Endothelial cell of hepatic sinusoid (primary cell): ENCODE data around the gene ZBTB20.
"Not testable (repeated sequence)": the region's sequence is repeated elsewhere in the genome, so short reads cannot be mapped to it uniquely, and the experiment has no call there.

Experiments used
- in situ Hi-C: cut with HindIII; loops from 2 replicates; pipeline ENCODE4 v1.10.0; 2017; ENCODE audit warnings: low sequenced_read_pairs

Gene ZBTB20

DNA sequence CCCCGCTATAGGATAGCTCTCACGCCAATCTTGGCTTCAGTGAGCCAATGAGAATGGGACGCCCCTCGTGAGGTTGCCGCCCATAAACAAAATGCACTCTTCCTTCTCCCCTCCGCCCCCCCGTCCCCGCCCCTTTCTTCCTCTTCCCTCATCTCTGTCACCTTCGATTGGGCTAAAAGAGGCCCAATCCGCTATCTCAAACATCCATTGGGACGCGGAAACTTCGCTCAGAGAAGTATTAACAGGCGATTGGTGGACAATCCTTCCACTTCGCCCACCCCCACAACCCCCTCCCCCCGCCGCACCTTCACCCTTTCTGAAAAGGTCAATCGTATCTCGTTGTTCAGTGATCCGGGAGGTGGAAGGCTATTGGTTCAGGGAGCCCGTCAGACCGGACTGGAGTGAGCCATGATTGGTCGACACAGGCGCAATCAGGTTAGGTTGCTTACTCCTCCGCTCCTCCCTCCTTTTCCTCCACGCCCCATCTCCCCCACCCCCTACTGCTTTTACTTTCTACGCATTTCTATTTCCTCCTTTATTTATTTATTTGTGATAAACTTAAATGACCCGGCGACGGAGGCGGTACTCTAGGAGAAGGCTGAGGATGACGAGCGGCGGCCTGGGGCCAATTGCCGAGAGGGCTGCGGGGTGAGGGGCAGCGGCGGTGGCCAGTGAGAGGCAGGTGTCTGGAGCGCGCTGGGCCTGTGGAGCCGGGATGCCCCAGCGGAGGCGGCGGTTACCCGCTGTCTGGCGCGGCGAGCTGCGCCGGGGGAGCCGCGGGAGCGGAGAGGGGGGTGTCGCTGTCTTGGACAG is 447 bp upstream of the ZBTB20 start:
- in situ Hi-C loops = no loop called here

DNA sequence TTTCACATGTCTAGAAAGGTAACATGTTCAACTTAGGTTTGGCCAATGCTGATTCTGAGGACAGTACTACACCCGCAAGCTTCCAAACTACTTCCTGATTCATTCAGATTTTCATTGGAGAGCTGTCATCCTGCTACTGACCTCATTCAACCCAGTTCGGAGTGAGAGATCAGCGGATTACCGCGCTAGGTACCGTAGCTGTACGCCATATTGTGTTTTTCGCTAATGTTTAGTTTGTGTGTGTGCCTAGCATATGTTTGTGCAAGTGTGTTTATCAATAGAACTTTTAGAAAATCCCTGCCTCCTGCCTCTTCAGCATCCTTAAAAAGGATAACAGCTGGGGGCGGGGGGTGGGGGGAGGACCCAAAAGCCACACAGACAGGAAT is 1.1 kb downstream of the ZBTB20 start:
- in situ Hi-C loops = no loop called here

DNA sequence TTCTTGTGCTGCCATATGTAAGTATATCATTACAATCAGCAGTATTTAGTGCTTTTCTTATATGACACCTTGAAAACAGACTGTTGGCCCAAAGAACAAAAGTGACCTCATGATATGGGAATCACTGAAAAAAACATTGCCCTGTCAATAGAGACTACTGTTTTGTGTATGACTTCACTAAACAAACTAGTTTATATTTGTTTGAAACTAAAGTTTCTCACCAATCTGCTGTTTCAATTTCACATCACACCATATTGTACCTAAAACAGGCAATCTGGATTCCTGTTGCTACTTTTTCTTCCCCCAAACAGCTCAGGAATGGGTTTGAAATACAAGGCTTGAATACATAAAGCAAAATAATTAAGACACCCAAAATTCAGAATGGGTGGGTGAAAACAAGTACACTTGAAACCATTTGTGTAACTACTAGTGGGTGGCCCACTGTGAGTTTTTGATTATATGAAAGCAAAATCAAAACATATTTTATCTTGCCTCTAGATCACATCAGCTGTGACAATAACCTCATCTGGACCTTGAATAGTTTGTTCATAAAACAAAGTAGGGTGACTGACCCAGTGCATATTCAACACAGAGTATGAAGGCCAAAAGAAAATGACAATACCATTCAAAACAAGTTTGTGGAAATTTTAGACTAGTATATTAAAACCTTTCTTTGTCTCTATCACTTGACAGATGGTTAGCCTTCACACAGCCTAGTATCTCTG is 5.9 kb downstream of the ZBTB20 start:
- in situ Hi-C loops = no loop called here

DNA sequence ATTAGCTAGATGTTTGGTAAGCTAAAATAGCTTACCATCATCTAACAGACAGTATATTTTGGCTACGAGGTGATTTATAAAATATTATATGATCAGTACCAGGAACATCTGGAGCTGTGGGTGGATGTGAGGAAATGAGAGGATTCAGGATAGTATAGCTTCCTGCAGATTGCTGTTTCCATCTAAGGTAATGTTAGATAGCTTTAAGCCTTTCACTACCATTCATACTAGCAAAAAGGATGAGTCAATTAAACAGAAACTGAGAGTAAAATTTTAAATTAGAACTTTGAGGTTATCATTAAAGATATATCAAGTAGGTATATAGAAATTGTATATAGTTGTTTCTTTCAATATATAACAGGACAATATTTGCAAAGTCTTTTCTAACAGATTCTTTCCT is 8.0 kb downstream of the ZBTB20 start:
- in situ Hi-C loops = no loop called here

DNA sequence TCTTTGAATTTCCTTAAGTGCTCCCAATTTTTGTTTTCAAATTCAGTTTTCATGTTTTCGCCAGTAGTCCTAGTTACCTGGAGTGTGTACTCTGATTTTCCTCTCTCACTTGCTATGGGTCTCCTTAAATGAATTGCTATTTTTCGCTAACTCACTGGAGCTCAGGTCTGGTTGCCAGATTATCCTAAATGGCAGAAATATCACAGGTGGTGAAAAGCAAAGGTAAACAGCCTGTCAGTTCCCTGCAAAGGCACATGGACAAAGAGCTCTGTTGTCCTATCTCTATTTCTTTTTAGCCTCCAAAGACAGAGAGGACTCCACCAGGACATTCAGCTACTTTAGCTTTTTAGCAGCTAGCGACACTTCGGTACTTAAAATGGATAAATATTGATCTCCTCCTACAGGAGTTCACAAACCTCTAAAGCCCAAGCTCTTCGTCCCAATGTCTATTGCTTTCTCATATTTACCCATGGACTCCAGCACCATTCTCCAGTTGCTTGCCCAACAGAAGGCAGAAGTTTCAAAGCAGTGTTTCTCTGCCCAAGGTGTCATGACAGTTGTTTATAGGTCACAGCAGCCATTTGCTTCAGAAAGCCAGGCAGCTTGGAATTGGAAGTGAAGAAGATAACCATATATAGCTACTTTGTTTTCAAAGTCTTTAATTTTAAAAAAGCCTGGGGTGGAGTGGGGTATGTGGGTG is 12.3 kb downstream of the ZBTB20 start:
- in situ Hi-C loops = no loop called here

DNA sequence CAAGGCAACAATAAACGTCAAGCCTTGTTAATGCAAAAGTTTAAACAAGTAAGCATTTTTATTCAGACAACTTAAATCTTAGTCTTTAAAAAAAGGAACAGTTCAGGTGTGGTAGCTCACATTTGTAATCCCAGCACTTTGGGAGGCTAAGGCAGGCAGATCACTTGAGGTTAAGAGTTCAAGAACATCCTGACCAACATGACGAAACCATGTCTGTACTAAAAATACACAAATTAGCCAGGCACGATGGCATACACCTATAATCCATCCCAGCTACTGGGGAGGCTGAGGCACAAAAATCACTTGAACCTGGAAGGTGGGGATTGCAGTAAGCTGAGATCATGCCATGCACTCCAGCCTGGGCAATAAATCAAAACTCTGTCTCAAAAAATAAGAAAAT is 19.9 kb downstream of the ZBTB20 start:
- in situ Hi-C loops = no loop called here

DNA sequence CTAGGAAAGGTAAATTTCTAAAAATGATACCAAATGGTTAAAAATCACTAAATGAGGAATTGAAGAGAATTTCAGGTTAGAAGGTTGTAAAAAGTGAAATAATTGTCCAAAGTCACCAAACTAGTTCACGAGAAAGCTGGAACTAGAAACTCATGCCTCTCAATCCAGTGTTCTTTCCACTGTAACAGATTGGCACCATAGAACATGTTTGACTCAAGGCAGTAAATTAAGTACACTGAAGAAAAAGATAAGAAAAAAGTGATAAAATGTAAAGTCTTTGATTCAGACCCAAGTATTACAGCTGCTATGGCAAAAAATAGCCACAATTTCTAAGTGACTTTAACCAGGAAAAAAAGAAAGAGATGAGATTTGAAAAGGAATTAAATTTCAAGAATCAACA is 26.5 kb downstream of the ZBTB20 start:
- in situ Hi-C loops = no loop called here

DNA sequence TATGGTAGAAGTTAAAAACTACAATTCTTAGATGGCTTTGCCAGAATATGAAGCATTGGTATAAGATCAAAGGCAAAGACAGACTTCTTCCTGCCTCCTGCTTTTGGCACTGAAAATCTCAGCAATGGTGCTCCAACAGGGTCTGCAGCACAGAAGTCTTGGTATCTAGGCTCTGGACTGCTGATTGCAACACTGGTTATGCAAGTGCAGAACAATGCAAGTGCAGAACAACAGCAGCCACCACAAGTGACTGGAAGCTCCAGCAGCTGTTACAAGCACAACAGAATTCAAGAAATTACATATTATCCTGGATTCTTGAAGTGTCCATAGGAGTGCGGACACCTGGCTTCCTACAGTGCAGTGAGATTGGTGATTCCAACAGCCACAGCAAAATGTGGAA is 33.7 kb downstream of the ZBTB20 start:
- in situ Hi-C loops = no loop called here

DNA sequence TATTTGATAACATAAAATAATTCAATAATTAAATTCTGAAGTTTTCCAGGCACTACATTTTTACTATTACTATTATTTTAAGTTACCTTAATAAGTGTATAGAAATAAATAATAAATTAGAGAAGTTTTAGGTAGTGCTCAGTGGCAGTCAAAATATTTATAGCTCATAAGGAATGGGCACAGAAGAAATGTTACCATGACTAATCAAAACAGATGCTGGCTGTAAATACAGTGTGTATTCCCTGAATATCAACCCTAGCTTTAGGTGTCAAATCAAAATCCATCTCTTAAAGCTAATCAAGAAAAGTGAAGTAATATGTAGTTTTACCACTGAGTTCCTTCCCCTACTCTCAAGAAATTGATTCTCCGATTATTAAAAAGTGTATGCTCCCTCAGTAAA is 35.5 kb downstream of the ZBTB20 start:
- in situ Hi-C loops = no loop called here

DNA sequence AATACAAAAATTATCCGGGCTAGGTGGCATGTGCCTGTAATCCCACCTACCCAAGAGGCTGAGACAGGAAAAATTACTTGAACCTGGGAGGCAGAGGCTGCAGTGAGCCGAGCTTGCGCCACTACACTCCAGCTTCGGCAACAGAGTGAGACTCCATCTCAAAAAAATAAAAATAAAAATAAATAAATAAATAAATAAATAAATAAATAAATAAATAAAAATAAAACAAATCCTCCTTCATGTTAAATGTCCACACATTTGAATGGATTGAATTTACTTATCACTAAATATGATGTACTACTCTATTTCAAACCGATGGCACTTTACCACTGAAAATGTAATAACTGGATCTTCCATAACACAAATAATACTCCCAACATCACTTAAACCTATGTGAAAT is 36.3 kb downstream of the ZBTB20 start:
- in situ Hi-C loops = no loop called here

DNA sequence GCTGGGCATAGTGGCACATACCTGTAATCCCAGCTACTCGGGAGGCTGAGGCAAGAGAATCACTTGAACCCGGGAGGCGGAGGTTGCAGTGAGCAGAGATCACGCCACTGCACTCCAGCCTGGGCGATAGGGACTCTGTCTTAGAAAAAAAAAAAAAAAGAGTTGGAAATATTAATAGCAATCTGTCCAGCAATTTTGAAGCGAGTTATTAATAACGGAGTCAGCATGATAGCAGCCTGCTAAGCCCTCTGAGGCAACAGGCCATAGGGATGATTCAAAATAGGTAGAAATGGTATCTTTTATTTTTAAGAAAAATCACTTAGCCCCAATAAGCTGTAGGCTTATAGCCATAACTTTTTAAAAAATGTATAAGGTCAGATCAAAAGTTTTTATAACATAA is 37.0 kb downstream of the ZBTB20 start:
- in situ Hi-C loops = not testable (repeated sequence)

DNA sequence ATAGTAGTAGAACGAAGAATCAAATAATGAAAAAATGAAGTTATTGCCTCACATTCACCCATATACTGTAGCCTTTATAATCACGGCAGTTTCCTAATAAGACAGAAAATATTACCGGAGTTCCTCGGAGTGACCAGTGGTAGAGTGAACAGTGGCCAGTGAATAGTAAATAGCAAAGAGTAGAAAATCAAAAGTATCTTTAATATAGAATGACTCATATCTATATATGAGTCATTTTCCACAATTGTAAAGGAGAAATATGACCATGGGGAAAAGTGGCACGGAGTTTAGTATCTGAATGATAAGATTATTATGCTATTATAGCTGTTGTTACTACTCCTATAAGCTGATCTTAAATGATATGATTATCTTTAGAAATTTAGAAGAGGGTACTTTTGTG is 38.5 kb downstream of the ZBTB20 start:
- in situ Hi-C loops = no loop called here

DNA sequence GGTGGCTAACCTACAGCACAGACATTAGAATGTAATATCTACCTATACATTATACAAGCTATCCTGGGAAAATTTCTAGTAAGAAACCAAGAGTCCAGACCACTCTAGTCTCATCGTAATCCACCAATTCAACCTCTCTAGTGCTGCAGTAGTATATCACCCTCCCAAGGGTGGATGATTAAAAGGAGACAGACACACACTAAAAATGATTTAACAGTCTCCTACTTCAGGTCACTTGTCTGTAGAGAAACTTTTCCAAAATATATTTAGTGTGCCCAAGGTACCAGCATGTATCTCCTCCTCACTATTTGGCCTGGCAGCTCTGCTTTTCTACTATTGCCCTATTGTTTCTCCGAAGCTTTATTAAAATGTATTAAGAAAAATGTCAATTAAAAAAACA is 45.0 kb downstream of the ZBTB20 start:
- in situ Hi-C loops = no loop called here

DNA sequence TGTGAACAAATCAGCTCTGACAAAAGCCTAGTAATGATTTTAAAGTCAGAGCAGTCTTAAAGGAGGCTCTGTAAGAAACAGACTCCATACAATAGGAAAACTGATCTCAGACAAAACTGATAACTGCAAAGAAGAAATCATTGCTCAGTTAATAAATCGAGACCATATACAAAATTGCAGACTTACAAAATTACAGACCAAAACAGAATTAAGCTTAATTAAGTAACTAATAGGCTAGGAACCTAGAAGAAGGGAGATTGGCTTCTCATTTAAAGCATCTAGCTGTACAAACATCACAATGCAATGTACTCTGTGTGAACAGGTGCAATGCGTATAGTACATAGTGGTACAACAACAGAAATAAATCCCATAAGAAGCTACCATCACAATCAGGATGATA is 46.3 kb downstream of the ZBTB20 start:
- in situ Hi-C loops = no loop called here

DNA sequence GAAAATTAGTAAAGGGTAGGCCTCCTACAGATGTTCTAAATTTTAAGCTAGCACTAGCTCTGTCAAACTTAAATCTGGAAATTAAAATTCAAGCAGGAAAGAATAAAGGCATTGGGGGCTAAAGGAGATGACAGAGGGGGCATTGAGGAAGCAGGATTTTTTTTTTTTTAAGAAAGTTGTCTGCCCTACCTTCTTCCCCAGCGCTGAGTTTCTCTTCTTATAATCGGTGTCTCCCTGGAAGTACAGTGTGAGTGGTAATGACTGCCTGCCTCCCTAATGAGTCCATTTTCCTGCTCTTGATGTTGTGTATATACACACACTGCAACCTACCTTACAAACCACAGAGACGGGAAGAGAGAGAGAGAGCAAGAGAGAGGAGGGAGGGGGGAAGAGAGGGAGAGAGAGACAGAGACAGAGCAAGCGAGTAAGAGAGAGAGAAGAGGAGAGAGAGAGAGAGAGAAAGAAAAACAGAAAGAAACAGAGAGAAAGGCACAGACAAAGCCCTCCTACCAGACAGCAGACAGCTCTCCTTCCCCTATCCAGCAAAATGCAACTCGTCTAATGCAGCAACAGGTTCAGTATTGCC is 47.0 kb downstream of the ZBTB20 start:
- in situ Hi-C loops = no loop called here

DNA sequence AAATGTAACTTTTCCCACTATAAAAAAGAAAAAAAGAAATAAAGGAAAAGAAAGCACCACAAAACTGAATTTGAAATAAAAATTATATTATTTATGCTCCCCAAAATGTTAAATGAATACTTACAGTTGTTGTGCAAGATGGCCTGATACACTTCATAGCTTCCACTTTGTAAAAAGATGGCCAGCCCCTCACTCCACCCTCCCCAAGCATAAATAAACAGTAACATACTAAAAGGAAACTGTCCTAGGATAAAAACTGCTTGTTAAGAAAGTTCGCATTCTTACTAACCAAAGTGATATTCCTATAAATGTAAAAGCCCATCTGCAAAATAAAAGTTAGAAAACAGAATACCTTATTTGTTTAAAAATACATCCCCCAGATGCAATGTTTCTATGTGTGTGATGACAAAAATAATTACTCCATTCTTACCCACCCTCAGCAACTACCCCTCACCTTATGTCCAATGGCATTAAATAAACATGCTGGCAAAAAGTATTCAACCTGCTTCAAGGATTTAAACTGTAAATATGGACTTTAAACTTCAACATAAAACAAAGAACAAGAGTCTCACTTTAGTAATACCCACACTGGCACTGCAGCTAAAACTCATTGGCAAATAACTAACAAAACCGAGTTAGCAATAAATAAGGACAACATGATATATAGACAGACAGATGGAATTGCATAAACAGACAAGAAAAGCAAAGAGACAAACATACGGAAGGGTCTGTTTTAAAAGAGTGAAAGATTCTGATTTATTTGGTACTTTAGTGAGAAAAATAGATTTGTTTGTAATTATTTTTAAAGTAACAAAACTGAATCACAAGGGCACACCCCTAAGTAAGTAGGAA is 47.7 kb downstream of the ZBTB20 start:
- in situ Hi-C loops = no loop called here

DNA sequence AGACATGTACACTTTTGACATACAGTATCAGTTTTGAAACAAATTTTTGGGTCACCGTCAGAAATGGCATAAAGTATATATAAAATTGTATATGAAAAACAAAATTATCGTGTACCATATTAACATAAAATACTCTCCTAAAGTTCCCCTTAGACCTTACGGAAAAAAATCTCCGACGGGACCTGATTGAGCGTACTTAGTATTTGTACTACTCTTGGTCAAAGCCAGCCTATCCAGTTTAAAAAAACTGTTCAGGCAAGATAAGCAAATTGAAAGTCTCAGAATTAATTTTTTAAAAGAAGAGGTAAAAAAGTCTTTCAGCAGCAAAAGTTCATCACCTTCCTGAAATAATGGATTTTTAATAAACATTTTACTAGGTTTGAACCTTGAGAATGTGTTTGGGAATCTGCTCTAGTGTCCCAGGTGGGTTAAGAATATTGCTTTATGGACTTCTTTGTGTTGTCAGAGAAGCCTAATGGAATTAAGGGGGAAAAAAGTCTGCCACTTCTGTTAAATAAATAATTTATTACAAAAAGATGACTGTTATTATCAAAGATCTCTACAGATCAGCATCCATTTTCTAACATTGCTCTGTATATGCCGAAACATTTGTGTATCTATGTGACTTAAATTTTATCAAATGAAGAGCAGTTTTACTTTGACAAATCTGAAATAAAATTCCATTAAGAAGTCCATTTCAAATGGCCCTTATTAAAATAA is 48.6 kb downstream of the ZBTB20 start:
- in situ Hi-C loops = no loop called here

DNA sequence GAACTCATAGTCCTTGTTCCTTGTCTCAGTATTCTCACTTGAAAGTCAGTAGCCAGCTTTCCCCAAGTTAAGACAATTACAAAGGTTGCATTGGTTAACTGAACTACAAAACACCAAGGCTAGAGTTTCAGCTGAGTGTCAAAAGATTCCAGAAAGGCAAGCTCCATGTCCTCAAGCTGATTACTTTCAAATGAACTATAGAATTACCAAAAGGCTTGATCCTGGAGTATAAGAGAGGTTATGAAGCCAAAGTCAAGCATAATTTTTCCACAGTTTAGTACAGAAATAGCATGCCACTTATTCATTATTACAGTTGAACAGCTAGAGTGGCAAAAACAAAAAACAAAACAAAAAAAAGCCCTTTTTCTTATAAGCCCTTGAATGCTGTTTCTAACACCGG is 51.9 kb downstream of the ZBTB20 start:
- in situ Hi-C loops = no loop called here

DNA sequence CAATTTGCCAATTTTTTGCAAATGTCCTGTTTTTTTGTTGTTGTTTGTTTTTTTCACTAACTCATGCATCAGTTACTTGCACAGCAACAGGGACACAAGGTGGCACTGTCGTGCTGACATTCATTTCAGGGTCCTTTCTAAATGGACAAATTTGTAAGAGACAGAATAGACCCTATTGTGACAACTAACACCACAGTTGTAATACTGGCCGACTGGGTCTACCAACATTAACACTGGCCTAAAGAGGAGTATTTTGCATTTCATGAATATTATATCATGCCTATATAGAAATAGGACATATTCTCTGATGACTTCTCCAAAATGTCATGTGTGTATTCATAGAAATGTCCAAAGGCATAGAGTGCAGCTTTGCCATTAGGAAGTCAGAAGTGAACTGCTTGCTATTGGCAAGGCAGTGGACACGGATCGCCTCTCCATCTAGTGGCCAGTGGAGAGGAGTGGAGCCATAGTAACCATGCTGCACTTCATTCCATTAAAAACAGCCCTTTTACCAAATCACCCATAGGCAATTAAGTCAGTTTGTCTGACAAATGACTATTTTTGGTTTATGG is 54.8 kb downstream of the ZBTB20 start:
- in situ Hi-C loops = no loop called here

DNA sequence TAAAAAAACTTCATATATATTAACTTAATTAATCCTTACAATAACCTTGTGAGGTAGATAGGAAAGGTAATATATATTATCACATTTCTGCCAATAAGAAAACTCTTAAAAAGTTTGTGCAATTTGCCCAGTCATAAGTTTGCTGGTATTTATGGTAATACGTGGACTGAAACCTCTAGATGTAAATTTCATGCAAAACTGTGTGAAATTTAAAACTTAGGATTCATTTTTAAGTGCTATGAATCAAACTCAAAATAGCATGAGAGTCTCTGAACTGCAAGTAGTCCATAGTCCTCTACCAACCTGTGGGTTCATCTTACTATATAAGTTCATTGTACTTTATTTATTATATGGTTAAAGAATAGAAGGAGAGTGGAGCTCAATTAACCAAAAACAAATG is 56.4 kb downstream of the ZBTB20 start:
- in situ Hi-C loops = no loop called here
